ENCODE results near the gene CLEC11A.

The CLEC11A gene

DNA sequence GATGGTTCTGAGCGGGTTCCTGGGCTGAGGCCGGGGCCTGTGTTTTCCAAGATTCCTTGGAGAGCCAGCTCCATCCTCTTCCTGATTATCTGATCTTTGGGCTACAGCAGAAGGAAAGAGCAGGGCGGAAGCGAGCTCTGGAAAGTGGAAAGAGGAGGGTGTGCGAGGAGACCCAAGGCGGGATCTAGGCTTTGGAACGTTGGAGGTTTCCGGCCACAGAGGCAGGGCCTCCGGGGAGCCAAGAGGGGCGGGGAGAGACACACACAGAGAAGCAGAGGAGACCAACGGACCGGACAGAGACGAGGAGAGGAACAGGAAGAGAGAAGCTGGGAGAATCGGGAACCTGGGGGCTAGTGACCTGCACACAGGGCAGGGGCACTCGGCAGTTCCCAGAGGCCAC, at the start of gene CLEC11A:
TSS of gene CLEC11A (plus strand) at position 296 of the 400 bp plus-strand sequence. CDS start 162 bp downstream, outside the sequence.
- peak within 1 kb of the TSS; percentile 82 for H3K27ac ChIP-seq
- no peak for TF ChIP-seq CTCF (conservative IDR thresholded peaks at IDR 0.05)

GRCh38 chr19:50676625-50677197, 46.5 kb upstream of the CLEC11A start:
- TF ChIP-seq CTCF (conservative IDR thresholded peaks at IDR 0.05) = no peak
- no peak overlapping the region for H3K27ac ChIP-seq

GRCh38 chr19:50677636-50678035, 45.5 kb upstream of the CLEC11A start:
- no peak for TF ChIP-seq CTCF (conservative IDR thresholded peaks at IDR 0.05)
- H3K27ac ChIP-seq = no peak overlapping the region

- TF ChIP-seq CTCF (conservative IDR thresholded peaks at IDR 0.05) = no peak
Measured at GRCh38 chr19:50678323-50678722, 44.8 kb upstream of the CLEC11A start.

DNA sequence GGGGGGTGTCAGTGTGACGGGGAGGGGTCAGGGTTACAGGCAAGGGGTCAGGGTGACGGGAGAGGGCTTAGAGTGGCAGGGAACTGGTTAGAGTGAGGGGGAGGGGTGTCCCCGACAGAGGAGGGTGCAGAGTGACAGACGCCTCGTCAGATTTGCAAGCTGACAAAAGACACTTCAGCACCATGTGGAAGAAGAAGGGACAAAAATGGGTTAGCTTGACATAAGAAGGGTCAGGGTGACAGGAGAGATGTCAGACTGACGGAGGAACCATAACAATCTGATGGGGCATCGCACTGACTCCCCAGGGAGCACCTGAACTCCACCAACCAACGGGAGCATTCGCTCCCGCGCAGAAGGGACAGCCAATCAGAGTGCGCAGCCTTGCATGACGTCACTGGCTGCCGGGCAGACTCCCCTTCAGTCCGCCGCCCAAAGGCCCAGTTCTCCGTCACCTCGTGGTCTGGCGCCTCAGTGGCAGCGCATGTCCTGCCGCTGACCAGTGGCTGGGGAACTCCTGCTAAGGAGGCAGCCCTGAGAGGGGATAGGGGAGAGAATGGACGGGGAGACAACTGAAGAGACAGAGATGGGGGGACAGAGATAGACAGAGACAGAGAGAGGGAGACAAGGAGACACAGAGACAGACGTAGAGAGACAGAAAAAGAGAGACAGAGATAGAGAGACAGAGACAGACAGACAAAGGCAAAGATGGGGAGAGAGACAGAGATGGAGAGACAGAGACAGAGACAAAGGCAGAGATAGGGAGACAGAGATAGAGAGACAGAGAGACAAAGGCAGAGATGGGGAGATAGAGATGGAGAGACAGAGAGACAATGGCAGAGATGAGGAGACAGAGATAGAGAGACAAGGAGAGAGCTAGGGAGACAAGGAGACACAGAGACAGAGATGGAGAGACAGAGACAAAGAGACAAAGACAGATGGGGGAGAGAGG, 43.7 kb upstream of the CLEC11A start:
- H3K27ac ChIP-seq = no peak overlapping the region
- no peak for TF ChIP-seq CTCF (conservative IDR thresholded peaks at IDR 0.05)

More at GRCh38 chr19:50678323-50678722, 44.8 kb upstream of the CLEC11A start:
- no peak overlapping the region for H3K27ac ChIP-seq

- no peak for TF ChIP-seq CTCF (conservative IDR thresholded peaks at IDR 0.05)
Measured at GRCh38 chr19:50686310-50687032, 36.7 kb upstream of the CLEC11A start.

GRCh38 chr19:50688766-50689165, 34.4 kb upstream of the CLEC11A start:
- no peak for TF ChIP-seq CTCF (conservative IDR thresholded peaks at IDR 0.05)
- no peak overlapping the region for H3K27ac ChIP-seq

More at GRCh38 chr19:50686310-50687032, 36.7 kb upstream of the CLEC11A start:
- no peak overlapping the region for H3K27ac ChIP-seq
